ENCODE results near the gene MKKS. TPM values are rescaled to one million over a fixed set of nuclear protein-coding genes. Genes with fewer than 3 reads are reported as not detected.

The MKKS gene
- total and polyA plus RNA-seq, 2 of the 13 experiments (the other 11 are each of a cell fraction or from before 2014, with no cell fraction given): 26.7 to 34.5 TPM

- TF ChIP-seq HIC2 (CRISPR knock-in tag; IDR thresholded peaks at IDR 0.05; ENCODE audit: low read depth): no peak
- no peak for TF ChIP-seq ZNF547 (CRISPR knock-in tag; IDR thresholded peaks at IDR 0.05)
- no peak for TF ChIP-seq ZNF317 (CRISPR knock-in tag; IDR thresholded peaks at IDR 0.05)
- no peak for TF ChIP-seq ZNF737 (CRISPR knock-in tag; IDR thresholded peaks at IDR 0.05; ENCODE audit: borderline replicate concordance)
- no peak for TF ChIP-seq ZSCAN25 (CRISPR knock-in tag; IDR thresholded peaks at IDR 0.05)
- no peak for TF ChIP-seq ATF5 (CRISPR knock-in tag; IDR thresholded peaks at IDR 0.05; ENCODE audit: low read depth)
Observed at GRCh38 chr20:10412591-10413408, 21.2 kb downstream of the MKKS start (continued).

- ATAC-seq: no peak
- Histone ChIP-seq H3K9me3 (ENCODE audit: low read length) (no peaks in the 10 kb centered on the region), H4K20me1 (ENCODE audit: insufficient read depth, low read length) (no peaks in the 10 kb centered on the region), H3K27ac (ENCODE audit: extremely low read length, insufficient read depth, low read length) (no peak overlapping the region), H3K79me2 (ENCODE audit: insufficient read depth, low read length) (peaks cover 3% of the 10 kb centered on the region), H3K36me3 (replicated peaks in 1 of 2; ENCODE audit: control insufficient read depth in 1 of 2, insufficient read depth in 2 of 2, low read length in 2 of 2) (peaks cover 20 to 46% of the 10 kb centered on the region in 2 experiments), H3K4me3 (replicated peaks in 1 of 3; ENCODE audit: insufficient read depth in 1 of 3, low read depth in 2 of 3, low read length in 3 of 3) (no peak overlapping the region), H3K4me2 (ENCODE audit: low read depth, low read length) (no peak overlapping the region), H3K9ac (ENCODE audit: insufficient read depth, low read depth, low read length) (no peak overlapping the region), H3K27me3 (ENCODE audit: control insufficient read depth in 1 of 2, insufficient read depth in 2 of 2, low read length in 2 of 2) (no peaks in the 10 kb centered on the region), H2AFZ (ENCODE audit: low read length) (no peak overlapping the region), H3K4me1 (ENCODE audit: insufficient read depth, low read length) (0 out of 2 replicates have a peak, but pooled peaks cover 7% of the 10 kb centered on the region)
- intact Hi-C loops (cut with micrococcal nuclease; ENCODE audit: unreplicated experiment): loop anchor here (1.0 kb wide), 2 partner anchors 95 to 433 kb away; no protein-coding TSS in a partner anchor
- FAIRE-seq: no peak
- TF ChIP-seq POLR2AphosphoS5 (IDR thresholded peaks at IDR 0.05; ENCODE audit: low read depth, low read length) (peak; percentile 9; the same call in 1 of the 2 replicates), MAFK (conservative IDR thresholded peaks at IDR 0.05 in 1 of 2, IDR thresholded peaks at IDR 0.05 in 1 of 2; ENCODE audit: low read length in 2 of 2) (peak; percentile 83 to 92), MAFF (IDR thresholded peaks at IDR 0.05; ENCODE audit: low read depth, low read length) (peak; percentile 86), TIGD3 (CRISPR knock-in tag; IDR thresholded peaks at IDR 0.05; ENCODE audit: borderline replicate concordance) (no peak)
- in situ Hi-C loops (cut with HindIII; ENCODE audit: extremely low pct_ligation_motif_present, low pct_unique_long_range_greater_than_20kb): loop anchor here (10.0 kb wide), 1 partner anchor 63 kb away; no protein-coding TSS in a partner anchor
- ChIA-PET CTCF (ENCODE audit: low intra/inter-chr PET ratio, low total read pairs) (interaction anchor here (2.6 kb wide), 1 partner anchor 95 kb away, joined by 10 read pairs; no protein-coding TSS in a partner anchor), POLR2A (no interaction called here)
- 94% methylated on average over 1 of the region's 1 CpG for WGBS (ENCODE audit: low lambda C conversion rate)
- no TSS peak for BruUV-seq (replicated peaks)
- no peak for DNase-seq (ENCODE audit: low spot score)
Observed at GRCh38 chr20:10411673-10412072, 22.3 kb downstream of the MKKS start.

Measured in HepG2 (cell line).